NK-92 (cell line): ENCODE results near the gene RPS3.
"Not testable (repeated sequence)": the region's sequence is repeated elsewhere in the genome, so short reads cannot be mapped to it uniquely, and the experiment has no call there.

Source experiments
- DNase-seq: peaks from one replicate; lab custom pipeline; 2025; ENCODE audit not compliant: unreplicated experiment; lab: John Stamatoyannopoulos, UW

The RPS3 gene

DNA sequence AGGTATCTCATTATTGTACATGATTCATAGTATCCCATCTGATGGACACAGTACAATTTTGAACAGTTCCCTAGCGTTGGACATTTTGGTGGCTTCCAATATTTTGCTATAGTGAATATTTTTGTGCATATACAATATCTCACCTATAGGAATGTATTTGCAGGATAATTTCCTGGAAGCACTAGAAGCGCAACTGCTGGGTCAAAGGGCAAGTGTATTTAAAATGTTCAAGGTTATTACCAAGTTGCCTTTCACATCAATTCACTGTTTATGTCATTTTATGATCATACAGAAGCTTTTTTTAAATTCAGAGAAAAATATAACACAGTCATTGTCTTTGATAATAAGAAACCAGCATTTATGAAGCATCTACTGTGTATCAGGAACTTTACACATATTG, 19.1 kb upstream of the RPS3 start:
- DNase-seq = no peak

DNA sequence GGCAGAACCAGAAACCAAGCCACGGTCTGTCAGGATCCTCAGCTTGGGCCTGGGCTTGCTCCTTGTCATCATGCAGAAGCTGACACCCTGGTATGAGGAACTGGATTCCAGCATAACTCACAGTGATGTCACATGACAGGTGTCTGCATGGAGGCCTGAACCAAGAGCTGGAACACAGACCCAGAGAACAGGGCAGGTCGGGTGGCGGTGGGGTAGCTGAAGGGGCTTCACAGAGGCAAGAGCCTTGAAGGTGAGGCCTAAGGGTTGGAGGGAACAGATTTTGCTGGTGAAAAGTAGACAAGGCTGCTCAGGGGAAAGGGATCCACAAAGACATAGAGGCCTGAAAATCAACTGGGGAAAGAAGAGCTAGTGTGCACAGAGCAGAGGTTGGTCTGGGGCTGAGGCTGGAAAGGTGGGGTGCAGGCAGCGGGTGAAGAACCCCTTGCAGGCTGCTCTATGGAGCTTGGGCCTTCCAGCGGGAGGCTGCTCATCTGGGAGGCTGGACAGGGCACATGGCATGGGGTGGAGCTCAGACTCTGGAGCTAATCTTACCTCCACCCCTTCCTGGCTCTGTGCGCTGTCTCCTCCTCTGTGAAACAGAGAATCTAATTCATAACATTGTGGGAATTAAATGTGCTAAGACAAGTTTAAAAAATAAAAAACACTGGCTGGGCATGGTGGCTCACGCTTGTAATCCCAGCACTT, 18.4 kb upstream of the RPS3 start:
- no peak for DNase-seq

- DNase-seq = no peak
Observed at GRCh38 chr11:75383246-75383645, 16.1 kb upstream of the RPS3 start.

GRCh38 chr11:75384438-75385080, 14.8 kb upstream of the RPS3 start:
- no peak for DNase-seq

DNA sequence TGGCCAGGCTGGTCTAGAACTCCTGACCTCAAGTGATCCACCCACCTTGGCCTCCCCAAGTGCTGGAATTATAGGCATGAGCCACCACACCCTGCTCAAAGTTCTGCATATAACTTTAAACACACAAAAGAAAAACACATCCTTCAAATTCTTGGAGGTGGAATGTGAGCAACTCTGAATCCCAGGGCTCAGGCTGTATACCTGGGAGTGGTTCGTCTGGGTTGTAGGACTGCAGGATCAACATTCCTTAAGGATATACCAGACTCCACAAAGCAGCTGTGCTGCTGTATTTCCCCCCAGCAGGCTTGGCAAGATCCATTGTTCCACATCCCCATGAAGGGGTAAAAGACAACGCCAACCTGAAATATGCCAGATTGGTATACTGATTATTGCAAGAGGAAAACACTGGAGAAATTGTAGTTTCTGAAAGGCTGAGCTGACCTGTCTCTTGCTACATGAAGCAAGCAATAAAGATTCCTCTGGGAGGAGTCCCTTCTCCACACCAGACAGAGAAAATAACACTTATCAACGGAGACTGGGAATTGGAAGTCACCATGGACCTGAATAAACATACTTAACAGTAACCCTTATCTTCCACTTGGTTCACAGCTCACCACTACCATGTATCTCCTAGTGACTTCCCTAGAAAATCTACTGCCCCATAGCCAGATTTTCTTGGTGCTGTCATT, 12.2 kb upstream of the RPS3 start:
- no peak for DNase-seq

GRCh38 chr11:75387736-75388294, 11.5 kb upstream of the RPS3 start:
- no peak for DNase-seq

DNA sequence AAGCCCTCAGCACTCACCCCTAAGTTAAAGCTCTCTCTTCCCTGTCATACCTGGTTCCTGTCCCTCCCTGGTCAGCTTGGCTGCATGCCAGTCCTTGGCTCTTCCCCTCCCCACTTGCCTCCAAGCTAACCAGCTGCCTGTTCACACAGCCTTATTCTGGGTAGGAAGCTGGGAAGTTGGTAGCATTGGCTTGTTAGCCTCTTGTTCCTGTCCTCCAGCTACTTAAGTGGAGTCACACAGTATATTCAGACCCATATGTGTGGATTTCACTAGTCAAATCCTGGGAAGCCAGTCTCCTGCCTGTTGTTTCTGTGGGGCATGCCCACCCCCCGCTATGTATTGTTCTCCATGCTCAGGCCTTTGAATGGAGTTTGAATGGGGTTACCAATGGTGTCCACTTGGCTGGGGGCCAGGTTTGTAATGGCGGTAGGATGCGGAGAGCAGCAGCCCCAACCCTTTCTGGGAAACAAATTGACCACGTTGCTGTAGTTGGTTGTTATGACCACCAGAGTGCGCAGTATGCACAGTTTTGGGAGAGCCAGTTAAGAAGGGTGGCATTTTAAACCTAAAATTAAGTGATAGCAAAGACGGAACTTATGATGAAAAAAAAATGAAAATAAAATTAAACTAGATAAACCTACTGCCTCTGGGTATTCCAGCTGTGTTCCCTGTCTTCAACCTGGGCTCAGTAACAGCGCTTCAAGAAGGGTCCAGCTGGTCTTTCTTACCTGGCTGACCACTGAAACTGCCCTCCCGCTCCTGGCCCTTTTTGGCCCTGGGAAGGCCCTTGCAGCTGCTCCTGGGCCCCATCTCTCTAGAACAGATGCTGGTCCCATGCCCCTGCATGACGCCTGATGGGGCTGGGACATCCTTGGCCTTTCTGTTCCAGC, 10.7 kb upstream of the RPS3 start:
- no peak for DNase-seq

DNA sequence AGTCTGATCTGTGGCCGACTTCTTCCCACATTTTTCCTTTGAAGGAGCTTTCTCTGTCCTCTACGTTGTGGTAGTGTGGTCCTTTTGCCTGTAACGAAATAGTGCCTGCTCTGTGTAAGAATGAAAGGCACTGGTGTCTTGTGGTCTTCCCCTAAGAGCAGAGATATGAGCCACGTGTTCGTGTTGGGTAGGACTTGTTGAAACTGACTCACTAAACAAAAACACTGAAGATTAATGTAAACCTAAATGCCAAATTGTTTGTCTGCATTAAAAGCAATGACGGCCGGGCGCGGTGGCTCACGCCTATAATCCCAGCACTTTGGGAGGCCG, 10.1 kb upstream of the RPS3 start:
- no peak for DNase-seq

- no peak for DNase-seq
Observed at GRCh38 chr11:75389925-75390324, 9.4 kb upstream of the RPS3 start.

DNA sequence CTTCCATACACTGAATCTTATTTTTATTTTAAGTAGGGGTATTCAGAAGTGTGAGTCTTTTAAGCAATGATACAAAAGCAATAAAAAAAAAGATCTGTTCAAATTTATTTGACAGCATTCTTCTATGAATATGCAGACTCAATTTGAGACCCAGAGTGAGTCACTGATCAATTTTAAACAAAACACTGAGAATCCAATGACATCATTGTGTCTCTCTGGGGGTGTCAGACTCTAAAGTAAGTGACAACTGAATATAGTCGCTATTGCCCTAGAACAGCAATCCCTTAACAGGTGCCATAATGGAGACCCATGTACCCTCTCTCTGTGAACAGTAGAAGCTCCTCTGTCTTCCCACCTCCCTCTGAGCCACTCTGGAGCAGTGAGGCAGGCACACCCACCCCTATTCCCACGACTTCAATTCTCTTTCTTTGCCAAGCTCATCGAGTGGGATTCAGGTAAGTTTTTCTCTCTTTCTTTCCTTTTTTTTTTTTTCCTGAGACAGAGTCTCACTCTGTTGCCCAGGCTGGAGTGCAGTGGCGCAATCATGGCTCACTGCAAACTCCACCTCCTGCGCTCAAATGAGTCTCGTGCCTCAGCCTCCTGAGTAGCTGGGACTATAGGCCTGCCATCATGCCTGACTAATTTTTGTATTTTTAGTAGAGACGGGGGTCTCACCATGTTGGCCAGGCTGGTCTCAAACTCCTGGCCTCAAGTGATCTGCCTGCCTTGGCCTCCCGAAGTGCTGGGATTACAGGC, 5.1 kb upstream of the RPS3 start:
- no peak for DNase-seq

GRCh38 chr11:75398906-75399305, 412 bp upstream of the RPS3 start:
- no peak for DNase-seq

- no peak for DNase-seq
Observed at GRCh38 chr11:75400146-75400865, 988 bp downstream of the RPS3 start.

DNA sequence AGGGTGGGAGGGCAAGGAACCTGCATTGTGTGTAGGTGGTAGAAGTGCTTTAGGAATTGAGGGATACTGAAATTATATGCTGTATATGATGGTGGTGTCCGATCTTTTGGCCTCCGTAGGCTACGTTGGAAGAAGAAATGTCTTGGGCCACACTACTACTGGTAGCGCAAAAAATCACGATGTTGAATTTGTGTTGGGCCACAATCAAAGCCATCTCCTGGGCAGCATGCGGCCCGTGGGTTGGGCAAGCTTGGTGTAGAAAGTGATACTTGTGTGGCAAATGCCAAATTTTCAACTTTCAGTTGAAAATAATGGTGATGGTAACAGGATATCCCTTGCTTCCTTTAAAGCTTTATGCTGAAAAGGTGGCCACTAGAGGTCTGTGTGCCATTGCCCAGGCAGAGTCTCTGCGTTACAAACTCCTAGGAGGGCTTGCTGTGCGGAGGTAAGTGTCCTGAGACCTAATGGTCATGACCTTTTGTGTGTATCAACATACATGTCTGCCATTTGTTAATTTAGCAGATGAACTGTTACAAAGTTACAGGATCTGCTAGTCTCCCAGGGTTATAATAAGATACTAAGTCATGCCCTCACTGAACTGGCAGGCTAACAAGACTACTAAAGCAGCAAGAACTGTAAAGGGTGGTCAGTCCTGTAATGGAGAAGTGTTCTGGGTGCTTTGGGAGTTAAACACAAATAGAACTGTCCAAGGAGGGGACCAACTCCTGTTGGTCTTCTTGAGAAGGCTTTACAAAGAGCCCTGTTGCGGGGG, 2.9 kb downstream of the RPS3 start:
- DNase-seq = no peak

DNA sequence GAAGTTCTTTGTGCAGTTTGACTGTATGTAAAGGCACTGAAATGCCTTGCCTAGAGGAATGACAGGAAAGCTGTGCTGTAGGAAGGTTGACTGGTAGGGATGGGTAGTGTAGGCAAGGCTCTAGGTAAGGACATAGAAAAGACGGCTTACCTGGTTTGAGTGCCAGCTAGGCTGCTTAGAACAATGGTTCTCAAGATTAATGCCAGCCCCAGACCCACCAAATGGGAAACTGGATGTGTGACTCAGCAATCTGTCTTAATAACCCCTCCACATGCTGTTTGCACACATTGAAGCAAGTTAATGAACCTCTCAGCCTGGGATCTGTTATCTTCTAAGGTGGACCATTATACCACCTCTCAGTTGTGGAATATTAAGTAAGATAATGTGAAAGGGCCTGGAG, 3.7 kb downstream of the RPS3 start:
- DNase-seq = no peak

DNA sequence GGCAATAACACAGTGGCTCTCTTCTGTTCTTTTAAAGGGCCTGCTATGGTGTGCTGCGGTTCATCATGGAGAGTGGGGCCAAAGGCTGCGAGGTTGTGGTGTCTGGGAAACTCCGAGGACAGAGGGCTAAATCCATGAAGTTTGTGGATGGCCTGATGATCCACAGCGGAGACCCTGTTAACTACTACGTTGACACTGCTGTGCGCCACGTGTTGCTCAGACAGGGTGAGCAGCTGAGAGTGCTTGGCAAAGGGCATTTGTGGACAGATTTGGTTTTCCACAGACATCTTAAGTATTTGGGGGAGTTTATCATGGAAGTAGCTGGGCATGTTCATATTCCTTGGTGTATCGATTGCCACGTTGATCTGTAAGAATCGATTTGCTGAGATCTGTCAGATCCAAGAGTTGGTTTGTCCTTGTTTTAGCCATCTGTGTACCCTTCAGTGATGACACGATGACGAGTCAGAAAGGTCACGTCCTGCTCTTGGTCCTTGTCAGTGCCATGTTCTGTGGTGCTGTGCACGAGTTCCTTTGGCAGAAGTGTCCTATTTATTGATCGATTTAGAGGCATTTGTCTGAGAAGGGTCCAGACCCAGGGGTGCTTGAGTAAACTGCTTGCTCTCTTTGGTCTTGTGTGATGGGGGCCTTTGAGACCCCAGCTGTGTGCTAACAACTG, 4.8 kb downstream of the RPS3 start:
- no peak for DNase-seq

DNA sequence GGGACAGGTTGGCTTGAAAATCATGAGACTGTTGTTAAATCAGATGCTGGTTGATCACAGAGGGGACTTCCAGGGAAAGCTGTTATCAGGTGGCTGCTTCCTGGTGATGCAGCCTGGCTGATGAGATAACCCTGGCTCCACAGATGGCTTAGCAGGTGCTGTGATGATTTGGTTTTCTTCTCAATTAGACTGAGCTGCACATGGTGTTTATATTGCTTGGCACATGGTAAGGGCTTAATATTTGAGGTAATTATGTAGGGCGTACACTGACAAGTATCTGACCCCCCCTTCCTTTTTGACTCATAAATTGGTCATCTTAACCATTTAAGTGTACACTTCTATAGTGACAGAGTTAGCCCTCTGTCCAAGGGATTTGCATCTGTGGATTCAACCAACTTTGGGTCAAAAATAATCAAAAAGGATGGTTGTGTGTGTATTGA, 7.0 kb downstream of the RPS3 start:
- DNase-seq = no peak

DNA sequence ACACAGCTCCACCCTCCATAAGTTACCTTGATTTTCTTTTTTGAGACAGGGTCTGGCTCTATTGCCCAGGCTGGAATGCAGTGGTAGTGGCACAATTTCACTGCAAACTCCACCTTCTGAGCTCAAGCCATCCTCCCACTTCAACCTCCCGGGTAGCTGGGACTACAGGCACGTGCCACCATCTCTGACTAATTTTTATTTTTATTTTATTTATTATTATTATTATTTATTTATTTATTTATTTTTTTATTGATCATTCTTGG, 9.6 kb downstream of the RPS3 start:
- no peak for DNase-seq

DNA sequence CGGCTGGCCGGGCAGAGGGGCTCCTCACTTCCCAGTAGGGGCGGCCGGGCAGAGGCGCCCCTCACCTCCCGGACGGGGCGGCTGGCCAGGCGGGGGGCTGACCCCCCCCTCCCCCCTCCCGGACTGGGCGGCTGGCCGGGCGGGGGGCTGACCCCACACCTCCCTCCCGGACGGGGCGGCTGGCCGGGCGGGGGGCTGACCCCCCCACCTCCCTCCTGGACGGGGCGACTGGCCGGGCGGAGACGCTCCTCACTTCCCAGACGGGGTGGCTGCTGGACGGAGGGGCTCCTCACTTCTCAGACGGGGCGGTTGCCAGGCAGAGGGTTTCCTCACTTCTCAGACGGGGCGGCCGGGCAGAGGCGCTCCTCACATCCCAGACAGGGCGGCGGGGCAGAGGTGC, 10.7 kb downstream of the RPS3 start:
- DNase-seq = not testable (repeated sequence)

GRCh38 chr11:75413146-75413545, 13.8 kb downstream of the RPS3 start:
- not testable (repeated sequence) for DNase-seq
